ENCODE measurements around the gene DPYSL4.

GRCh38 chr10:132165416-132165980 is 21.2 kb upstream of the DPYSL4 start:
- TF ChIP-seq POLR2AphosphoS5 (IDR thresholded peaks at IDR 0.05) (no peak), CTCF (IDR thresholded peaks at IDR 0.05) (no peak)
